Astrocyte of the spinal cord (primary cell): ENCODE results near the gene PPP2R3C.

Experiments
- DNase-seq: peaks from one replicate; pipeline ENCODE4 v3.0.0; 2011; ENCODE audit warnings: low read depth, low spot score
- H3K4me3 ChIP-seq: 2 replicates; pipeline ENCODE4 v1.5.1; 2011; ENCODE audit warnings: low read depth, mild to moderate bottlenecking, low read length, moderate library complexity
- in situ Hi-C: cut with HindIII; loops from 2 replicates; pipeline ENCODE4 v1.10.0; 2017; ENCODE audit warnings: low sequenced_read_pairs
- TF ChIP-seq, protein P1 (sequence below): IDR thresholded peaks from 2 replicates; pipeline ENCODE4 v1.5.1; 2012; ENCODE audit warnings: low read depth, mild to moderate bottlenecking, low read length, inconsistent platforms

The PPP2R3C gene

DNA sequence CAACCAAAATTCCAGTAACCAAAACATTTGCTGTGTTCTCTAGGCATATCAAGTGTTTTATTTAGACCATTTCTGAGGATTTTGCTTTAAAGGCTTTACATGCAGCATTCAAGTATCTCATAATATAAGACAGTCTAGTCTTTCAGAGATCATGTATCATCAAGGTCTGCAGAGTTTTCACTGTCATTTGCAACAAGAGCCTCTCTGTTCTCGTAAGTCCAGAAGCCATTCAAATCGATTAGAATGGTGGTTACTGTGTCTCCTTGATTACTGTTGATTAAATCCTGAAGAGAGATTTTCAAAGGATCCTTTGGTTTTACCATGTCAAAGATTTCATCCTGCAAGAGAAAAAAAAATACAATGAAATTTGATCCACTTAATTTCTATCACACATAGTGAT, 36.3 kb downstream of the PPP2R3C start:
- TF ChIP-seq, protein P1, sequence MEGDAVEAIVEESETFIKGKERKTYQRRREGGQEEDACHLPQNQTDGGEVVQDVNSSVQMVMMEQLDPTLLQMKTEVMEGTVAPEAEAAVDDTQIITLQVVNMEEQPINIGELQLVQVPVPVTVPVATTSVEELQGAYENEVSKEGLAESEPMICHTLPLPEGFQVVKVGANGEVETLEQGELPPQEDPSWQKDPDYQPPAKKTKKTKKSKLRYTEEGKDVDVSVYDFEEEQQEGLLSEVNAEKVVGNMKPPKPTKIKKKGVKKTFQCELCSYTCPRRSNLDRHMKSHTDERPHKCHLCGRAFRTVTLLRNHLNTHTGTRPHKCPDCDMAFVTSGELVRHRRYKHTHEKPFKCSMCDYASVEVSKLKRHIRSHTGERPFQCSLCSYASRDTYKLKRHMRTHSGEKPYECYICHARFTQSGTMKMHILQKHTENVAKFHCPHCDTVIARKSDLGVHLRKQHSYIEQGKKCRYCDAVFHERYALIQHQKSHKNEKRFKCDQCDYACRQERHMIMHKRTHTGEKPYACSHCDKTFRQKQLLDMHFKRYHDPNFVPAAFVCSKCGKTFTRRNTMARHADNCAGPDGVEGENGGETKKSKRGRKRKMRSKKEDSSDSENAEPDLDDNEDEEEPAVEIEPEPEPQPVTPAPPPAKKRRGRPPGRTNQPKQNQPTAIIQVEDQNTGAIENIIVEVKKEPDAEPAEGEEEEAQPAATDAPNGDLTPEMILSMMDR, result no peak
- DNase-seq, result no peak
- H3K4me3 ChIP-seq, result no peak overlapping the region
- in situ Hi-C loops, result no loop called here

DNA sequence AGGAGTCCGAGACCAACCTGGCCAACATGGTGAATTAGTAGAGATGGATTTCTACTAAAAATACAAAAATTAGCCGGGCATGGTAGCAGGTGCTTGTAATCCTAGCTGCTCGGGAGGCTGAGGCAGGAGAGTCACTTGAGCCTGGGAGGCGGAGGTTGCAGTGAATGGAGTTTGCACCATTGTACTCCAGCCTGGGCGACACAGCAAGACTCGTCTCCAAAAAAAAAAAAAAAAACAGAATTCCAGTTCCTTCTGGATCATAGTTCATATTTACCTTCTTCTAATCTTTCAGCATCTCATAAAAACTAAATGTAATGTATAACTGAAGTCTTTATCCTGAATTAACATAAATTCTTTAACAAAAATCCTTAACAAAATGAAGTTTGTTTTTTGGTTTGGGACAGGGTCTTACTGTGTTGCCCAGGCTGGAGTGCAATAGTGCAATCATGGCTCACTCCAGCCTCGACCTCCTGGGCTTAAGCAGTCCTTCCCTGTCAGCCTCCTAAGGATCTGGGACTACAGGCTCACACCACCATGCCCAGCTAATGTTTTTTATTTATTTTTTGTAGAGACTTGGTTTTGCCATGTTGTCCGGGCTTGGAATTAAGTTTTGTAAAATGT, 38.1 kb downstream of the PPP2R3C start:
- TF ChIP-seq, protein P1, result no peak
- no peak for DNase-seq

DNA sequence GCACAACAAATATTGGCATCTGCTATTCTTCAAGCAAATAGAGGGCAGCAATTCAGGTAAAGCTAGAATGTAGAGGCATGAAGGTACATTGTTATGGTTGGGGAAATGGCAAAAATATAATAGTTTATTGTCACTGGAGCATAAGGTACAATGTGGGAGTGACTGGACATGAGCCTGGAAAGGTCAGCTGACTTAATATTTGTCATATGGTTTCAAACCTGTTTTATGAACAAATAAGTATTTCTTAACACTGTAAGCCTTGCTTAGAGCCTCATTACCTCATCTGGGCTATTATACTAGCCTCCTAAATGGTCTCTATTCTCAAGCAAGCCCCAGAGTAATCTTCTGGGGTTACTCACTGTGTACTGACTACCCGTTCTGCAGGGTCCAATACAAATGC, 42.0 kb downstream of the PPP2R3C start:
- TF ChIP-seq, protein P1, result no peak
- no peak overlapping the region for H3K4me3 ChIP-seq
- no peak for DNase-seq
- in situ Hi-C loops, result no loop called here

More for the DNA sequence above, 38.1 kb downstream of the PPP2R3C start:
- in situ Hi-C loops, result no loop called here
- H3K4me3 ChIP-seq, result no peak overlapping the region

DNA sequence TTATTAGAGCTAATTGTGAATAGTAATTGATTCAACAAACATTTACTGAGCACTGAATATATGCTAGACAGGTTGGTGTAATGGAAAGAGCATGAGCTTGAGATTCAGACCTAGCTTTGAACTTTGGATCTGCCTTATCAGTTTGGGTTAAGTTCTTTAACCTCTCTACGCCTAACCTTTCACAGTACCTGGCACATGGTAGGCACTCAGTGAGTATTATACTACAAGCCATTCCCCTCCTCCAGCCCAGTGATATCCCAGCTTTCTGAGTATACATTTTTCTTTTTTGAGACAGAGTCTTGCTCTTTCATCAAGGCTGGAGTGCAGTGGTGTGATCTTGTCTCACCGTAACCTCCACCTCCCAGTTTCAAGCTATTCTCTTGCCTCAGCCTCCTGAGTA, 43.7 kb downstream of the PPP2R3C start:
- no peak for DNase-seq
- TF ChIP-seq, protein P1, result no peak
- in situ Hi-C loops, result no loop called here
- no peak overlapping the region for H3K4me3 ChIP-seq

DNA sequence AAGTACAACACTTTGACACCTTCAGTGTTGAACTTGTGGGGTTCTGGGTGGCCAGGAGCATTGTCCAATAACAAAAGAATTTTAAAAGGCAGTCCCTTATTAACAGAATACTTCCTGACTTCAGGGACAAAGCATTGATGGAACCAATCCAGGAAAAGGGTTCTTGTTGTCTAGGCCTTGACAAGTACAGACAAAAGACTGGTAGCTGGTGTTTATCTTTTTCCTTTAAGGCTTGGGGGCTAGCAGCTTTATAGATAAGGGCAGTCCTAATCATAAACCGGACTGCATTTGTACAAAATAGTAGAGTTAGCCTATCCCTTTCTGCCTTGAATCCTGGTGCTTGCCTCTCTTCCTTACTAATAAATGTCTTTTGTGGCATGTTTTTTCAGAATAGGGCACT, 48.3 kb downstream of the PPP2R3C start:
- no peak overlapping the region for H3K4me3 ChIP-seq
- DNase-seq, result no peak
- TF ChIP-seq, protein P1, result no peak
- in situ Hi-C loops, result no loop called here

DNA sequence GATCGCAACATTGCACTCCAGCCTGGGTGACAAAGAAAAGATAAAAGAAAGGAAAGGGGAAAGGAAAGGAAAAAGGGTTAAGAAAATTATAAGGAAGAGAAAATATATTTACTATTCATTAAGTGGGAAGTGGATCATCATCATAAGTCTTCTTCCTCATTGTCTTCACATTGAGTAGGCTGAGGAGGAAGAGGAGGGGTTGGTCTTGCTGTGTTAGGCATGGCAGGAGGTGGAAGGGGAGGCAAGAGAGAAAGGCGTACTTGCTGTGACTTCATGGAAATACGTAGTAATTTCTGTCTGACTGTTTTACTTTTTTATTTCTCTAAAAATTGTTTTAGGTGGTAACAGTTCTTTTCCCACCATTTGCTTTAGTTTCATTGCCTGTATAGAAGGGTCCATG, 49.6 kb downstream of the PPP2R3C start:
- no peak for DNase-seq
- TF ChIP-seq, protein P1, result no peak
- no peak overlapping the region for H3K4me3 ChIP-seq
- in situ Hi-C loops, result no loop called here
